Activated CD4-positive, alpha-beta T cell treated with anti-CD3 and anti-CD28 coated beads for 36 hours (primary cell): ENCODE results near the gene GHRH. TPM values are rescaled to one million over a fixed set of nuclear protein-coding genes. Genes with fewer than 3 reads are reported as not detected.

Source experiments
- ATAC-seq: fragments of 200-7000 bp; cut with Tn5 transposase; one replicate; pipeline ENCODE4 v1.10.0; 2021; ENCODE audit warnings: mild to moderate bottlenecking, moderate library complexity
- CTCF ChIA-PET: fragments of 350-600 bp; sonication (Branson Sonifier 250); formaldehyde crosslinking; loops from one replicate; lab custom pipeline; 2021; ENCODE audit warnings: antibody characterized with exemption; lab: Charles Lee
- POLR2A ChIA-PET: fragments of 350-600 bp; sonication (Branson Sonifier 250); formaldehyde crosslinking; loops from one replicate; lab custom pipeline; 2021; ENCODE audit warnings: antibody characterized with exemption, inconsistent platforms; lab: Charles Lee
- DNase-seq: peaks from one replicate; pipeline ENCODE4 v3.0.0-alpha.2; 2020
- H3K27ac Mint-ChIP-seq: one replicate; pipeline ENCODE4 v1.8.0; 2021; ENCODE audit warnings: mixed read lengths
- H3K27me3 Mint-ChIP-seq: one replicate; pipeline ENCODE4 v1.8.0; 2021; ENCODE audit warnings: mixed read lengths
- H3K36me3 Mint-ChIP-seq: one replicate; pipeline ENCODE4 v1.8.0; 2021; ENCODE audit warnings: low read depth, mixed read lengths
- H3K4me1 Mint-ChIP-seq: one replicate; pipeline ENCODE4 v1.8.0; 2021; ENCODE audit warnings: mixed read lengths
- H3K4me3 Mint-ChIP-seq: one replicate; pipeline ENCODE4 v1.8.0; 2021; ENCODE audit warnings: mild to moderate bottlenecking, moderate library complexity, mixed read lengths
- H3K9me3 Mint-ChIP-seq: one replicate; pipeline ENCODE4 v1.8.0; 2021; ENCODE audit warnings: low read depth, mixed read lengths
- intact Hi-C, 2 experiments: fragments of 100-400 bp; cut with DNase I in 1 of 2; cut with micrococcal nuclease in 1 of 2; formaldehyde crosslinking; loops; one replicate each; pipeline versions ENCODE4 v1.14.2 to v1.15.1; 2022 to 2024; cut with DNase I, micrococcal nuclease
- total RNA-seq, 2 experiments: library from RNA; stranded (reverse); gene quantifications; one replicate each; pipeline ENCODE4 v1.2.3, GENCODE V29; 2021

The GHRH gene
- total RNA-seq, result not detected

GRCh38 chr20:37261714-37262113, at the start of gene GHRH:
Gene GHRH, minus strand, starts transcription at chr20:37261814. Its CDS starts 4,925 bp downstream, at chr20:37256889.
- peaks cover 6% of the 10 kb centered on the region for H3K27me3 Mint-ChIP-seq
- ChIA-PET CTCF (no interaction called here), POLR2A (no interaction called here)
- DNase-seq, result no peak
- no peaks in the 10 kb centered on the region for H3K9me3 Mint-ChIP-seq
- intact Hi-C loops, result no loop called here
- no peak for ATAC-seq
- no peak within 1 kb of the TSS for H3K27ac Mint-ChIP-seq
- H3K4me1 Mint-ChIP-seq, result no peaks in the 10 kb centered on the region
- no peaks in the 10 kb centered on the region for H3K36me3 Mint-ChIP-seq
- no peak within 1 kb of the TSS for H3K4me3 Mint-ChIP-seq

- no peak for DNase-seq
- no peaks in the 10 kb centered on the region for H3K9me3 Mint-ChIP-seq
- no peak for ATAC-seq
- H3K4me3 Mint-ChIP-seq, result no peak overlapping the region
- no peaks in the 10 kb centered on the region for H3K27me3 Mint-ChIP-seq
- POLR2A ChIA-PET, result no interaction called here
- no peak overlapping the region for H3K27ac Mint-ChIP-seq
- H3K36me3 Mint-ChIP-seq, result peaks cover 17% of the 10 kb centered on the region
- intact Hi-C loops, result no loop called here
- CTCF ChIA-PET, result no interaction called here
- peaks cover 27% of the 10 kb centered on the region for H3K4me1 Mint-ChIP-seq
Observed at GRCh38 chr20:37310951-37311350, 49.3 kb upstream of the GHRH start.

GRCh38 chr20:37309936-37310590, 48.4 kb upstream of the GHRH start:
- Mint-ChIP-seq H3K27ac (no peak overlapping the region), H3K4me3 (no peak overlapping the region), H3K36me3 (peaks cover 17% of the 10 kb centered on the region), H3K4me1 (peaks cover 18% of the 10 kb centered on the region), H3K9me3 (no peaks in the 10 kb centered on the region), H3K27me3 (no peaks in the 10 kb centered on the region)
- ChIA-PET CTCF (no interaction called here), POLR2A (no interaction called here)
- ATAC-seq (no peak), DNase-seq (no peak)
- intact Hi-C loops, result no loop called here

GRCh38 chr20:37309290-37309689, 47.7 kb upstream of the GHRH start:
- CTCF ChIA-PET, result interaction anchor here (0.7 to 0.9 kb wide), 2 partner anchors 33 to 39 kb away, joined by 3 to 5 read pairs; no protein-coding TSS in a partner anchor
- Mint-ChIP-seq H3K9me3 (no peaks in the 10 kb centered on the region), H3K4me3 (no peak overlapping the region), H3K27ac (peak overlapping the region; percentile 74), H3K36me3 (peaks cover 17% of the 10 kb centered on the region), H3K4me1 (peaks cover 16% of the 10 kb centered on the region), H3K27me3 (no peaks in the 10 kb centered on the region)
- POLR2A ChIA-PET, result no interaction called here
- intact Hi-C loops, result no loop called here
- ATAC-seq (no peak), DNase-seq (no peak)

- DNase-seq, result peak; percentile 43
- H3K4me3 Mint-ChIP-seq, result no peak overlapping the region
- CTCF ChIA-PET, result interaction anchor here (0.6 to 0.9 kb wide), 3 partner anchors 14 to 38 kb away, joined by 3 to 5 read pairs (median 3); no protein-coding TSS in a partner anchor
Observed at GRCh38 chr20:37308086-37309050, 46.8 kb upstream of the GHRH start.

GRCh38 chr20:37305839-37306238, 44.2 kb upstream of the GHRH start:
- peaks cover 16% of the 10 kb centered on the region for H3K4me1 Mint-ChIP-seq
- intact Hi-C loops, result no loop called here
- no peak for DNase-seq
- no peaks in the 10 kb centered on the region for H3K9me3 Mint-ChIP-seq
- no peak overlapping the region for H3K27ac Mint-ChIP-seq
- CTCF ChIA-PET, result interaction anchor here (0.6 to 1.6 kb wide), 2 partner anchors 114 to 230 kb away, joined by 3 read pairs; no protein-coding TSS in a partner anchor
- H3K36me3 Mint-ChIP-seq, result peaks cover 24% of the 10 kb centered on the region
- H3K27me3 Mint-ChIP-seq, result no peaks in the 10 kb centered on the region
- POLR2A ChIA-PET, result interaction anchor here (0.7 kb wide), 1 partner anchor 17 kb away, joined by 5 read pairs; no protein-coding TSS in a partner anchor
- ATAC-seq, result no peak
- no peak overlapping the region for H3K4me3 Mint-ChIP-seq

More at GRCh38 chr20:37308086-37309050, 46.8 kb upstream of the GHRH start:
- H3K27ac Mint-ChIP-seq, result peak overlapping the region; percentile 74
- no peaks in the 10 kb centered on the region for H3K9me3 Mint-ChIP-seq
- peaks cover 20% of the 10 kb centered on the region for H3K36me3 Mint-ChIP-seq
- ATAC-seq, result peak; percentile 98
- H3K27me3 Mint-ChIP-seq, result no peaks in the 10 kb centered on the region
- peaks cover 16% of the 10 kb centered on the region for H3K4me1 Mint-ChIP-seq
- POLR2A ChIA-PET, result no interaction called here
- intact Hi-C loops, result loop anchor here in 1 of 2 experiments (1.0 kb wide), 1 partner anchor 19 kb away; the partner anchor contains the start of gene MANBAL

- H3K27ac Mint-ChIP-seq, result no peak overlapping the region
- H3K4me1 Mint-ChIP-seq, result peaks cover 16% of the 10 kb centered on the region
- CTCF ChIA-PET, result interaction anchor here (0.6 to 1.6 kb wide), 2 partner anchors 113 to 1570 kb away, joined by 3 read pairs; no protein-coding TSS in a partner anchor
- H3K9me3 Mint-ChIP-seq, result no peaks in the 10 kb centered on the region
- ATAC-seq (no peak), DNase-seq (no peak)
- no peaks in the 10 kb centered on the region for H3K27me3 Mint-ChIP-seq
- POLR2A ChIA-PET, result no interaction called here
- no peak overlapping the region for H3K4me3 Mint-ChIP-seq
- intact Hi-C loops, result no loop called here
- H3K36me3 Mint-ChIP-seq, result peaks cover 24% of the 10 kb centered on the region
Observed at GRCh38 chr20:37305079-37305478, 43.5 kb upstream of the GHRH start.

- H3K27me3 Mint-ChIP-seq, result no peaks in the 10 kb centered on the region
- intact Hi-C loops, result no loop called here
- ATAC-seq (no peak), DNase-seq (no peak)
- ChIA-PET POLR2A (no interaction called here), CTCF (no interaction called here)
- no peak overlapping the region for H3K27ac Mint-ChIP-seq
- no peaks in the 10 kb centered on the region for H3K9me3 Mint-ChIP-seq
- H3K4me3 Mint-ChIP-seq, result no peak overlapping the region
- H3K4me1 Mint-ChIP-seq, result peaks cover 10% of the 10 kb centered on the region
- H3K36me3 Mint-ChIP-seq, result peaks cover 27% of the 10 kb centered on the region
Observed at GRCh38 chr20:37303637-37304036, 42.0 kb upstream of the GHRH start.

GRCh38 chr20:37302981-37303380, 41.4 kb upstream of the GHRH start:
- Mint-ChIP-seq H3K36me3 (peaks cover 27% of the 10 kb centered on the region), H3K4me3 (no peak overlapping the region), H3K27ac (no peak overlapping the region), H3K4me1 (peaks cover 8% of the 10 kb centered on the region), H3K9me3 (no peaks in the 10 kb centered on the region), H3K27me3 (no peaks in the 10 kb centered on the region)
- ChIA-PET CTCF (no interaction called here), POLR2A (no interaction called here)
- no peak for DNase-seq
- intact Hi-C loops, result no loop called here
- no peak for ATAC-seq

GRCh38 chr20:37301558-37301957, 39.9 kb upstream of the GHRH start:
- POLR2A ChIA-PET, result interaction anchor here (0.5 kb wide), 1 partner anchor 44 kb away, joined by 3 read pairs; no protein-coding TSS in a partner anchor
- H3K27ac Mint-ChIP-seq, result no peak overlapping the region
- intact Hi-C loops, result no loop called here
- ATAC-seq (no peak), DNase-seq (no peak)
- peaks cover 7% of the 10 kb centered on the region for H3K4me1 Mint-ChIP-seq
- H3K27me3 Mint-ChIP-seq, result no peaks in the 10 kb centered on the region
- peaks cover 30% of the 10 kb centered on the region for H3K36me3 Mint-ChIP-seq
- CTCF ChIA-PET, result no interaction called here
- H3K9me3 Mint-ChIP-seq, result no peaks in the 10 kb centered on the region
- H3K4me3 Mint-ChIP-seq, result no peak overlapping the region

GRCh38 chr20:37301120-37301519, 39.5 kb upstream of the GHRH start:
- no peaks in the 10 kb centered on the region for H3K9me3 Mint-ChIP-seq
- no peak for DNase-seq
- H3K4me3 Mint-ChIP-seq, result no peak overlapping the region
- ChIA-PET CTCF (no interaction called here), POLR2A (interaction anchor here (0.5 kb wide), 1 partner anchor 44 kb away, joined by 3 read pairs; no protein-coding TSS in a partner anchor)
- ATAC-seq, result no peak
- no peaks in the 10 kb centered on the region for H3K27me3 Mint-ChIP-seq
- no peak overlapping the region for H3K27ac Mint-ChIP-seq
- peaks cover 30% of the 10 kb centered on the region for H3K36me3 Mint-ChIP-seq
- intact Hi-C loops, result no loop called here
- H3K4me1 Mint-ChIP-seq, result peaks cover 11% of the 10 kb centered on the region
